Frontal cortex (tissue), 4 donors: ENCODE measurements around the gene EEFSEC. TPM values are rescaled to one million over a fixed set of nuclear protein-coding genes. Genes with fewer than 3 reads are reported as not detected.
"Not testable (repeated sequence)": the region's sequence is repeated elsewhere in the genome, so short reads cannot be mapped to it uniquely, and the experiment has no call there.

ENCODE experiments used
- DNase-seq, 2 donors: peaks; one replicate each; pipeline ENCODE4 v3.0.0; 2012; ENCODE audit warnings: low spot score in 2 of 2
- FAIRE-seq: peaks from 2 replicates; lab custom pipeline; 2012; peaks lifted over from hg19 to GRCh38; lab: Jason Lieb, UNC
- total RNA-seq: library from RNA; depleted of rRNA; stranded (reverse); fragments of >200 nt; gene quantifications from one replicate; pipeline ENCODE4 v1.2.3, GENCODE V29; 2014
- donor health status: control.
- donor health status: control.
- donor health status: control.

The EEFSEC gene
- total RNA-seq, 1 donor from 2014 or later = 7.7 TPM

DNA sequence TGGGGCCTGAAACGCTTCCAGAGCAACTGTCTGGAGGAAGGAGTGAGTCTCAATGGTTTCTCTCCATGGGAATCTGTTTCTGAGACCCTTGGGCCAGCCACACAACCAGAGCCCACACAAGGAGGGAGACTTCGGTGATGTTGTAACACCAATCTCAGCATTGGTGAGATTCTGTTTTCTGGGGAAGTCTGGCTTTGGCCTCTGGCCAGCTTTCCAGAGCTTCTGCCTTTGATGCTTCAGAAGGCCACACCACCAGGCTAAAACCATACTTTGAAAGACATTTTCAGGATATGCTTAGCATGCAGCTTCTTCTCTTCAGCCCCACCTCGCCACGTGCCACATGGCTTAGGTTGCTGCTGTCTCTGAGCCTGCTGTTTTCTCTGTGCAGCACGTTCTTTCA is 3.6 kb upstream of the EEFSEC start:
- no peak for DNase-seq
- FAIRE-seq = no peak

DNA sequence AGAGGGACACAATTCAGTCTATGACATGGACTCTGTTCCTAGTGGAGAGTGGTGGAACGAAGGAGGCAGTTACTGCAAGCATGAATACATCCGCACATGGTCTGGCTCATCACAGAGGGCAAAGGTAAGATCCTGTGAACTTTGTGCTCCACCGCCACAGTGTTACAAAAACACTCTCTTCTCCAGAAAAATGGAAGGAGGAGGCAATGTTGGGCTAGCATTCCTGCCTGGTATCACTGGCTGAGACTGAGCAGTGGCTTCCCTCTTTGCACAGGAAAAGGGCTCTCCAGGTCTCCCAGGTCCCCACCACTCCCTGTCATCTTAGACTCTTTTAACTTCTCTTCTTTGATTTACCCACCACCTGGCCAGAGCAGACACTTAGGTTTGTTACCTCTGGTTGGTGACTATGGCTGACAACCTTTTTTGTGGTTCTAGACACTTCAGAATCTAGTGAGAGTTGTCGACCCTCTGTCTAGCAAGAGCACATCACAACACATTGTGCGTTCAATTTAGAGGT is 1.5 kb upstream of the EEFSEC start:
- FAIRE-seq = no peak
- DNase-seq = no peak

DNA sequence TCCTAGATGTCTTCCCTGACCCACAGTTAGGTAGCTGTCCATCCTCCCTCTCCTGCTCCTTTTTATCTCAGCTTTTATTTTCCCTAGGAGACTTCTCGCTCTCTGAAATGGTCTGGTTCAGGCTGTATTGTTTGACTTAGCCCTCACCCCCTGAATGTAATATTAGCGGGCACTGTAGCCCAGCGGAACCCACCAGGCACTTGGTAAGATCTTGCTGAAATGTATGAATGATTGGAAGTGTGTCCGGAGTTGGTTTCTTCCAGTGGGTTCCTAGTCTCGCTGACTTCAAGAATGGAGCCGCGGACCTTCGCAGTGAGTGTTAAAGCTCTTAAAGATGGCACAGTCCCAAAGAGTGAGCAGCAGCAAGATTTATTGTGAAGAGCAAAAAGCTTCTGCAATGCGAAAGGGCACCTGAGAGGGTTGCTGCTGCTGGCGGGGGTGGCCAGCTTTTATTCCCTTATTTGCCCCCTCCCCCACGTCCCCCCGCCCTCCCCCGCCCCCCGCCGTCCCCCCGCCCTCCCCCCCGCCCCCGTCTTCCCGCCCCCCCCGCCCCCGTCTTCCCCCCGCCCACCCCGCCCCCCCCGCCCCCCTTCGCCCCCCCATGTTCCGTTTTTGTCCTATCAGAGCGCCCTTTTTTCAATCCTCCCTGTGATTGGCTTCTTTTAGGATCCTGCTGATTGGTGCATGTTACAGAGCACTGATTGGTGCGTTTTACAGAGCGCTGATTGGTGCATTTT is 694 bp upstream of the EEFSEC start:
- no peak for DNase-seq
- no peak for FAIRE-seq

DNA sequence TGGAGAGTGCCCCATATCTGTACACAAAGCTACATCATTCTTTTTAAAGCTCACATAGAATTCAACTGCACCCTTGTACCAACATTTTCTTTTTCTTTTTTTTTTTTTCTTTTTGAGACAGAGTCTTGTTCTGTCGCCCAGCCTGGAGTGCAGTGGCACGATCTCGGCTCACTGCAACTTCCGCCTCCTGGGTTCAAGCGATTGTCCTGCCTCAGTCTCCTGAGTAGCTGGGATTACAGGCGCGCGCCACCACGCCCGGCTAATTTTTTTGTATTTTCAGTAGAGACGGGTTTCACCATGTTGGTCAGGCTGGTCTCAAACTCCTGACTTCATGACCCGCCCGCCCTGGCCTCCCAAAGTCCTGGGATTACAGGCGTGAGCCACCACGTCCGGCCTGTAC is 1.1 kb downstream of the EEFSEC start:
- FAIRE-seq, DNase-seq: not testable (repeated sequence)

DNA sequence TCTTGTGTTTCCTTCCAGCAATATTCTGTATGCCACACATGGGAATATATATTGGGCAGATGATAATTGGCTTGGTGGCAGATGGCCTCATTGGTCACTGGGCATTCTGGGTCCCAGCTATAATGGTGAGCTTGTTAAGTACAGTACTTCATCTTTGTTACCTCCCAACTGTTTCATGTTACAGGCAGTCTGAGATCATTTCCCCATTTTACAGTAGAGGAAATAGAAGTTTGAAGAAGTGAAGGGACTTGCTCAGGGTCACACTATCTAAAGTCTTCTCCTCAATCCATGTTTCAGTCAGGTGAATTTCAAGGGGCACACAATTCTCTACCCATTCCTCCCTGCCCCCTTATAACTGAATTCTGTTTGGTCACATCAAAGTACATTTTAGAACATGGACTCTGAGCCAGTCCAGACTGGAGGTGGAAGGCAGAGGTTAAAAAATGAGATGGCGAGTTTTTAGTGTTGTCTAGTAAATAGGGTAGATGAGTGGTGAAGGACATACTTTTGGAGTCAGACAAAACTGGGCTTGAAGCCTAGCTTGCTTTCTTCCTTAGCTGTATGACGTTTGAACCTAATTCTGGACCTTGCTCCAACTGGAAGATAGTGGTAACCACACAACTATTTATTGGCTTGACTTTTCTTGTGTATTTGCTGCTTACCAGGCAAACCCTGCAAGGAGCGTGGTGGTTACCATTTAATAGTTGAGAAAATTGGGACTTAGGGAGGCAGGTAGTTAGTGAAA is 2.5 kb downstream of the EEFSEC start:
- FAIRE-seq (no peak), DNase-seq (no peak)

DNA sequence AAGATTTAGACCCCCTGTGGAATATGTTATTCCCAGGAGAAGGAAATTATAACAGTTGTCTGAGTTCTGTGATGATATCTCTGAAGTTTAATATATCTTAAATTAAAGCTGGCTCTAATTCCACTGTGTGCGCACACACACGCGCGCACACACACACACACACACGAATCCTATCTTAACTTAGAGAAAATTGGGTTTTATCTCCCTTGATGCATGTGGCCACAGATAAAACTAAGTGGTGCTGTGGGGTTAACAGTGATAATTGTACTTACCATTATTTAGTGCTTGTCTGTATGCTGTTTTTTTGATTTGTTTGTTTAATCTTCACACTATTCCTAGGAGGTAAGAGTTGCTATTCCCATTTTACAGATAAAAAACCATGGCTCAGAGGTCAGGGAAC is 7.4 kb downstream of the EEFSEC start:
- FAIRE-seq = no peak
- DNase-seq = no peak

DNA sequence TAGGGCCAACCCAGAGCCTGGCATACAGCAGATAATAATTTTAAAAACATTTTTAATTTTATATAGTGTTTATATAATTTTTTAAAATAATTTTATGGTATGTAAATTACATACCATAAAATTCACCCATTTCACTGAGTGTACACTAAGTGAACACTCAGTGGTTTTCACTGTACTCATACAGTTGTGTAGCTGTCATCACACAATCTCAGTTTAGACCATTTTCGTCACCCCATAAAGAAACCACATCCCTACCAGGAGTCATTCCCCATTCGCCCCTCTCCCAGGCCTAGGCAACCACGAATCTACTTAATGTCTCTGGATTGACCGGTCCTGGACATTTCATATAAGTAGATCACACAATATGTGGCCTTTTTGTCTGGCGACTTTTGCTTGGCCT is 10.2 kb downstream of the EEFSEC start:
- FAIRE-seq (no peak), DNase-seq (no peak)

DNA sequence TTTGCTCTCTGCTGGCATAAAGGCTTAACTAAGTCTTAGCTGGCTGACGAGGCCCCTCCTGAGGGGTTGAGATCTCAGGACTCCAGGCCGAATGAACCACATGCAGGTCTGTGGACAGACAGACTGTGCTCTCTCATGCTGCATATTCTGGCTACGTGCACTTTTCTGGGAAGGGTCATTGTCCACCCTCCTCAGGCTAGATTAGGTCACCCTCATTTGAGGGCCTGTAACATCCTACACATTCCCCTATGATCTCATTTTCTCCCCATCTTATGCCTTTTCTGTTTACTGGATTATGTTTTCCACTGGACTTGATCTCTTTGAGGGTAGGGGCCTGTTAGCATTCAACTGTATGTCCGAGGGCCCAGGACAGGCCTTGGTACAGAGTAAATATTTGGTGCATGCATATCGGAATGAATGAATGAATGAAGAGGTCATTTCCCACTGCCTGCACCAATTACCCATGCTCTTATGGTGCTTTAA is 13.7 kb downstream of the EEFSEC start:
- FAIRE-seq = no peak
- no peak for DNase-seq

DNA sequence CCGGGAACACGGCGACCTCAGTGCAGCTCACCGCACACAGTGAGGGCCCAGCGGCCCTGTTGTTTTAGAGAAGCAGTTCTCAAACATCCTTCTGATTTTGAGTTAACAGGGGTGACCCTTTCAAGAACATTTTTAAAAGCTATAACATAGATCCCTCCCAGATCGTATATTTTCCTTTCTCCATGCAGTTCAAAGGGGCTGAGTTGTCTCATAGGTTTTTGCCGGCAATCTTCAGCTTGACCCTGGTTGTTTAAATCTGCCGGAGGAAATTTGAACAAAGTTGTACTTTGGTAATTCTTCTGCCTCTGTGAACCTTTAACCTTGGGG is 14.3 kb downstream of the EEFSEC start:
- DNase-seq (no peak), FAIRE-seq (no peak)

DNA sequence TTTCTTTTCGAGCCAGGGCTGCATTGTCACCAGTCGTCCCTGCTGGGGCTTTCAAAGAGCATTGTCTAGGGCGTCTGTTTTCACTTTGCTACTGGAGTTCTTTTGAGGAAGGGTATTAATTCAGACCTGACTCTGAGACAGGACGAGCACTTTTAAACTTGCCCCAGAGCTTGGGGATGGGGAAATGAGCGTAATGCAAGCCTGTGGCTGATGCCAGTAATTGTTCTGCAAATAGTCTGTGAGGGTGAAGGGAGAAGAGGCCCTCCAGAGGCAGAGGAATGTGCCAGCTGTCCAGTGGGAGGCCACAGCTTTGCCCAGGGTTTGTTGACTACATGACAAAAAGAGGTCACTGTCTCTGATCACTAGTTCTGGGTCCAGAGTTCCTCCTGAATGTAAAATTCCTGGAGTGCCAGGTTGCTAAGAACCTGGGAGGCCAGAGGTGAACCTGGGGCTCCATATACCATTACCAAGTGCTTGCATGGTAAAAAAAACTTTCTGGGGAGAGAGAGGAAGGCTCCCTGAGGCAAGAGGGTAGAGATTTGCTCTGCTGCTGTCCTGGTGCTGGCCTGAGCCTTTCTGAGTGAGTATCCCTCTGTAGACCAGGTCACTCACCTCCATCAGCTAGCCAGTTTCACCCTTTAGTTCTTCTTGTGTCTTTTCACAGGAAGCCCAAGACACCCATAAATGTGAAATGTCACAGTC is 14.8 kb downstream of the EEFSEC start:
- FAIRE-seq (no peak), DNase-seq (no peak)

DNA sequence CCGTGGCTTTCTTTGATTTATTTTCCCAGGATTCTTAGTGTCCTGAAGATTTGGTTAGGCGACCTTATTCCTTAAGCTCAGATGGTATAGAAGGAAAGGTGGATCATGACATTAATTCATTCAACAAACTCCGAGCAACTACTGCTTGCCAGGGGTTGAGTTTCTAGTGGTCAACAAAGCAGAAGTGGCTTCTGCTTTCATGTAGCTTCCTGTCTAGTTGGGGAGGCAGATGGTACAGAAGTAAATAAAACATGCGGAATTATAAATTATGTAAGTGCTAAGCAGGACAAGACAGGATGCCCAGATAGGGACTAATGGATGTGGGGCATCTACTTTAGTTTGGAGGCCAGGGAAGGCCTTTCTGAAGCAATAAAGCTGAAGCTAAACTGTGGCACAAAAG is 15.6 kb downstream of the EEFSEC start:
- no peak for DNase-seq
- no peak for FAIRE-seq

DNA sequence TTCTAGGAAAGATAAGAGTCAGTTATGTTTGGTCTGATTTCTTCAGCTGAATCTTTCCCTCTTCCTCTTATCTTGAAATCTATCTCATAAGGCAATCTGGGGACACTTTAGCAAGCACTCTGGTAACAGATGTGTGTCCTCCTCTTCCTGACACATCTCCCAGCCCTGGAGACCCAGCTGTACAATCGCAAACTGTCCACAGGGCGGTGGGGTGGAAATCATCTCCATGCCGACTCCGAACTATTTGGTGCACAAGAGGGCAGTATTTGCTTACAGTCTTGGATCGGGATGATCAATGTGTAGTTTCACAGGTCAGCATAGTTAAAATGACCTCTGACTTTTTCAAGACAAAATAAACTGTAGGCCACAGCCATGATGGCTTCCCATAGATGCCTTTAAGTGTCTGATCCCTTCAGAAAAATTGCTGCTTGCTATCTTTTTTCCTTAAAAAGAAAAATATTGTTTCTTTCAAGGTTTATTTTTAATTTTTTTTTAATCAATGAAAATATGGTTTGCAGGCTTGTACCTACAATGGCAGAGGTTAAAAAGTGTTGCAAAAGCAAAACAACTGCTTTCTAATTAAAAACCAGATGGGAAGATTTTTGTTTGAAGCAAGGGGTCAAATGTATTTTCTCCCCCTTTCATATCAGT is 17.7 kb downstream of the EEFSEC start:
- FAIRE-seq = no peak
- peak; percentile 38 to 40 for DNase-seq

DNA sequence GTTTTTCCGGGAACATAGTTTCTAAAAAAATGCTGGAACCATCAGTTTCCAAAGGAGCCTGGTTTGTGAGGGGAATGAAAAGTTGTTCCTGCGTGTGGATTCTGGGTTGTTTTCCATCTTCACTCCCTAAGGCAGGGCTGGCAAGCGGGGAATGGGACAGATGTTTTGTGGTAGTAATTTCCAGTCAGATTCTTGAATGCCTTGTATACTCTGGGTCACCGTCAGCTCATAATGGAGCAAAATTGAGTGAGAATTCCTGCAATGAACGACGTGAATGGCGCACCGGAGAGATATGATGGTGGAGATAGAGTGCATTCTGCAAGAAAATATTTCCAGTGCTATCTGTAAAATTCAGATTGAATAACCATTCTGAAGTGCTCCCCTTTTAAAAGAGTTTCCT is 19.9 kb downstream of the EEFSEC start:
- DNase-seq = no peak
- no peak for FAIRE-seq

DNA sequence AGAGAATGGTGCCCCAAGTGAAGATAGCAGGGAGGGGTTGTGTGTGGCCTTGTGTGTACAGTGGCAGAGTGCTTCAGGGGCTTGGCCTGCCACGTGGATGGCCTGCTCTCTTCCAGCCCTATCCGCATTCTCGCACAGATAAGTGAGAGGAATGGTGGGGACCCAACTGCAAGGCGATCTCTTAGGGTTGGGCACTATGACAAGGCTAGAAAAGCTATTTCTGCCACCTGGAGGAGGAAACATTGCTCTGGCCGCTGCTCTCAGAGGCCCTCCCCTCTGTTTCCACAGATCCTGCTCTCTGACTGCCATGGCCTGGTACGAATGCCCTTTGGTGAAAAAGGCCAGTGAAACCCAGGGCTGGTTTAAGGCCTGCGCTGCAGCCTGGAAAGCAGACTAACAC is 20.6 kb downstream of the EEFSEC start:
- DNase-seq (no peak), FAIRE-seq (no peak)

DNA sequence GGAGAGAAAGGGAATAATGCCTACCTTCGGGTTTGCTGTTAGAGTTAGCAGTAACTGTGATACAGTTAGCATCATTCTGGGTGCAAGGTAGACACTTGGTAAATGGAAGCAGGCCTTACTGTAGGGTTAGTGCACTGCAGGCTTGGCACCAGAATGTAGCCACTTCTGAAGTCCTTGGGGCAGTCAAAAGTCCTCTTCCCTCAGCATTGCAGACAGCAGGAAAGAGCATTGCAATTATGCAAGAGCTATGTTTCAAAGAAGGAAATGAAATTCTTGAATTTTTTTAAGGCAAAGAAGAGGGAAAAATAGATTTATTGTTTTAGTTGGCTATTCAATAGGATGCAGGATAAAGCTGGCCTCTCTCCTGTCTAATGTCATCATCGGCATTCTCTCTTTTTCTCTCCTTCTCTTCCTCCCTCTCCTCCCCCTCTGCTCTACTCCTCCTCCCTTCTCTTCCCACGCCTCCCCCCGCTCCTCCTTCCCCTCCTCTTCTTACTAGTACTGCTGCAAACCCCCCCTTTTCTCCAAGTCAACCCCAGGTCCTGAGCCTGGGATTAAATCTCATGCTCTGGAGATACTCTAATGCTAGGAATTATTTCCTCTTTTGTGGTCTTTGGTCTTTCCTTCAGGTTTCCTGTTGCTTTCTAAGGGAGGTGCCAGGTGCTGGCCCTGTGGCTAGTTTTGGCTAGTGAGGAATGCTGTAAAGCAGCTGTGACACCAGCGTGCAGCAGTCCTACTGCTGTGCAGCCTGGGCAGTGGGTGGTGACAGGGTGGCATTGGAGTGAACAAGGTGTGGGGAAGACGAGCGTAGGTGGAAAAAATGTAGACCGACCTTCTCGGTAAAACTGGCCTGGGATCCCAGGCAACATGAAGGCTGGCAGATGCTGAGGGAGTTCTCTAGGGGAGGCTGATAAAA is 21.7 kb downstream of the EEFSEC start:
- no peak for FAIRE-seq
- no peak for DNase-seq

DNA sequence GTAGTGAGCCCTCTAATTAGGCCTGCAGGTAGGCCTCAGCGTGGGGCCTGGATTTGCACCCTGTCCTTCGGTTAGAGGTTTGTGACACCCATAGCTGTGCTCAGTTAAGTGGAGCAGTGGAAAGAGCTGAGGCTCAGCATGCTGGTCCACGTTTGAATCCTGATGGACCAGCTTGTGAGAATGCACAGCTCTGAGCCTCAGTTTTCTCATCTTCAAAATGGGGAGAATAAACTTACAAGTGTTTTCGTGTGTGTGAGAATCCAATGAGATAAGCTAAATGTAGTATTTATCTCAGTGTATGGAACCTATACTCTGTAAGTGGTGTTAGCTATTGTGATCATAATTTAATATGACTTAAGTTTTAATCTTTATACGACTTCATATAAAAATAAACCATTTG is 22.5 kb downstream of the EEFSEC start:
- DNase-seq (no peak), FAIRE-seq (no peak)

DNA sequence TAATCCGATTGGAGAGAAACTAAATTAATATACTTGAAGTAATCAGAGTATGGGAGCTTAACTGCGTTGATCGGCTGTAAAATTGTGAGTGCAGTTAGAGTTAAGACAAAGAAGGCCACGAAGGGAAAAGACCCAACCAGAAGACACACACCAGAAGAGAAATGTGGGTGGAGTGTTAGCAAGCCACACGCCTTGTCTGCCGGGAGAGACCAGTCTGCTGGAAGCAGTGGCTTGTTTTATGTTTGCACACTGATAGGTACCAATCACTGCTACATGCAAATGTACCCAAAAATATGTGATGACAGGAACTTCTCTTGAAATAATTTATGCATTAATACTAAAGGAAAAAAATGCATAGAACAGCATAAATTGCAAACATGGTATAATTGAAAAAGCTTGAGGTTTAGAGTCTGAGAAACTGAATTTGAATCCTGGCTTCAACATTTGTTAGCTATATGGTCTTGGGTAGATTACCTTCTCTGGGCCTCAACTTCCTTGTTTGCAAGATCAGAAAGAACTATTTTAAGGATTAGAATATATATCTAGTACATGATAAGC is 23.1 kb downstream of the EEFSEC start:
- no peak for FAIRE-seq
- no peak for DNase-seq

DNA sequence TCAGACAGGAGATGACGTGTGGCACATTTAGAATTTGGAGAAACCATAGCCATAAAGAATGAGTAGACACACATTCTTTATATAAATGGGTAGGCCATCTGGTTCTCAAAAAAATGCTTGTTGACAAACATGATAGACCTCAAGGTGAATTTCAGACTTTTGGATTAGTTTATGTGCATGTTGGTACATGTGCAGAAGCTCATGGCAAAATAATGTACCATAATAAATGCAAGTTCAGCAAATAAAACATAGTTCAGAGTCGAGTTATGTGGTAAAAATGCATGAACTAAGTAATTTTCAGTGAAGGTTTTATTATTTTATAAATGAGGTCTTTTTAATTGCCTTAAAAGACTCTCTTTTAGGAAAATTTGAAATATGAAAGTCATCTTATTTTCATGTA is 24.6 kb downstream of the EEFSEC start:
- no peak for FAIRE-seq
- no peak for DNase-seq
